MCF 10A (cell line): ENCODE data around the gene MYO16. TPM values are rescaled to one million over a fixed set of nuclear protein-coding genes. Genes with fewer than 3 reads are reported as not detected.

Experiments used
- BruUV-seq: library from RNA; stranded (reverse); fragments of 400-500 nt; replicated peaks from 2 replicates; lab custom pipeline; 2021; lab: Mats Ljungman, UMichigan
- CTCF ChIA-PET: fragments of 300-600 bp; sonication (Branson Sonifier 250); formaldehyde crosslinking; extraction: SDS; loops from one replicate; lab custom pipeline; 2021; ENCODE audit warnings: antibody characterized with exemption, inconsistent platforms; lab: Yijun Ruan, JAX
- POLR2A ChIA-PET: fragments of 300-600, 350-650 bp; sonication (Branson Sonifier 250); formaldehyde crosslinking; extraction: SDS; loops from one replicate; lab custom pipeline; 2020; ENCODE audit warnings: antibody characterized with exemption, inconsistent platforms; lab: Yijun Ruan, JAX
- DNase-seq: peaks from one replicate; pipeline ENCODE4 v3.0.0-alpha.2; 2018; ENCODE audit not compliant: unreplicated experiment
- H3K27ac Mint-ChIP-seq: one replicate; pipeline ENCODE4 v1.8.0; 2022; ENCODE audit warnings: mild to moderate bottlenecking, low read depth, mixed read lengths; ENCODE audit not compliant: unreplicated experiment
- H3K27me3 Mint-ChIP-seq: one replicate; pipeline ENCODE4 v1.8.0; 2022; ENCODE audit warnings: mixed read lengths; ENCODE audit not compliant: insufficient read depth, unreplicated experiment
- H3K36me3 Mint-ChIP-seq: one replicate; pipeline ENCODE4 v1.8.0; 2022; ENCODE audit warnings: mild to moderate bottlenecking, moderate library complexity, mixed read lengths; ENCODE audit not compliant: insufficient read depth, unreplicated experiment
- H3K4me1 Mint-ChIP-seq: one replicate; pipeline ENCODE4 v1.8.0; 2022; ENCODE audit warnings: mixed read lengths; ENCODE audit not compliant: insufficient read depth, unreplicated experiment
- H3K4me3 Mint-ChIP-seq: one replicate; pipeline ENCODE4 v1.8.0; 2022; ENCODE audit warnings: mild to moderate bottlenecking, moderate library complexity, mixed read lengths; ENCODE audit not compliant: unreplicated experiment
- H3K9me3 Mint-ChIP-seq: one replicate; pipeline ENCODE4 v1.8.0; 2022; ENCODE audit warnings: mixed read lengths; ENCODE audit not compliant: unreplicated experiment
- CTCF ChIP-seq: fragments of 200-600 bp; IDR thresholded peaks from one replicate; pipeline ENCODE4 v1.8.0; 2022; ENCODE audit warnings: antibody characterized with exemption, mild to moderate bottlenecking; ENCODE audit not compliant: unreplicated experiment
- intact Hi-C: fragments of 100-400 bp; cut with micrococcal nuclease; formaldehyde crosslinking; loops from 2 replicates; pipeline ENCODE4 v1.14.1; 2022
- total RNA-seq: library from RNA; stranded (reverse); gene quantifications from 2 replicates; pipeline ENCODE4 v1.2.3, GENCODE V29; 2022

Gene MYO16
- total RNA-seq, 1 experiment from 2014 or later = not detected

GRCh38 chr13:109119896-109120295, 490.5 kb downstream of the MYO16 start:
- CTCF ChIA-PET = no interaction called here
- no peak overlapping the region for H3K4me3 Mint-ChIP-seq
- no peaks in the 10 kb centered on the region for H3K27me3 Mint-ChIP-seq
- intact Hi-C loops = no loop called here
- POLR2A ChIA-PET = no interaction called here
- no peak for DNase-seq
- no peaks in the 10 kb centered on the region for H3K36me3 Mint-ChIP-seq
- H3K4me1 Mint-ChIP-seq = no peaks in the 10 kb centered on the region
- no peak overlapping the region for H3K27ac Mint-ChIP-seq
- no TSS peak for BruUV-seq
- H3K9me3 Mint-ChIP-seq = no peaks in the 10 kb centered on the region
- no peak for TF ChIP-seq CTCF

DNA sequence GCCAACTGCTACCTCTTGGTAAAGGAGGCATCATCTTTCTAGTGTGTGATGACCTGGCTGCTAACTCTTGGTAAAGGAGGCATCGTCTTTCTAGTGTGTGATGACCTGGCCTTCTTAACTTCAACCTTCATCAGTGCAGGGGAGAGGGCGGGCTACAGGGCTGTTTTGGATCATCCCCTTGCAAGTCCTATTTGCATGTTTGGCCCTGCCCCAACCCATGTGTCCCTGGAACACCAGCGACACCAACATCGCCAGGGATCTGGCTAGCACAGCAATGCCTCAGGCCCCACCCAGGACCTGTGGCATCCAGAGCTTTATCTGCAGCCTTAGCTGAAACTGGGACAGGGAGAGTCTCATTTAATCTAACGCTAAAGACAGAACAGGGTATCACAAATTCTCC, 492.4 kb downstream of the MYO16 start:
- Mint-ChIP-seq H3K27me3 (no peaks in the 10 kb centered on the region), H3K36me3 (no peaks in the 10 kb centered on the region), H3K4me3 (no peak overlapping the region), H3K4me1 (no peaks in the 10 kb centered on the region), H3K27ac (no peak overlapping the region), H3K9me3 (no peaks in the 10 kb centered on the region)
- no peak for TF ChIP-seq CTCF
- intact Hi-C loops = no loop called here
- BruUV-seq = no TSS peak
- ChIA-PET POLR2A (no interaction called here), CTCF (no interaction called here)
- no peak for DNase-seq

DNA sequence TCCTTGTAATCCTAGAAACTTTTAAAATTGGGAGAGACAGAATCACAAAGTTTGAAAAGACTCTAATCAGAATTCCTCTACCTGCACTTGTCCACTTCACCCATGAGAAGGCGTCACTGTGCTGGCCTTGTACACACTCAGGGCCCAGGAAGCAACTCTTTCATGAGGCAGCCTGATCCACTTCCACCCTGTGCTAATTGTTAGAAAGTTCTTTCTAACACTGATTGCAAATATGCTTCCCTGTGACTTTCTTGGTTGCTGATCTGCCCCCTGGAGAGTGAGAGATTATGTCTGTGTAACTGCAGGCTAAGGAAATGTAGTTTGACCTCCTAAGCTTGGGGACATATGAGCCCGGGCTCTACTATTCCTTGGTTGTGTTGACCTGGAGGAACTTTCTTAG, 494.6 kb downstream of the MYO16 start:
- no peak for TF ChIP-seq CTCF
- ChIA-PET POLR2A (no interaction called here), CTCF (no interaction called here)
- no peak for DNase-seq
- no peaks in the 10 kb centered on the region for H3K27me3 Mint-ChIP-seq
- no peaks in the 10 kb centered on the region for H3K36me3 Mint-ChIP-seq
- no peaks in the 10 kb centered on the region for H3K4me1 Mint-ChIP-seq
- no peak overlapping the region for H3K4me3 Mint-ChIP-seq
- intact Hi-C loops = no loop called here
- H3K9me3 Mint-ChIP-seq = no peaks in the 10 kb centered on the region
- H3K27ac Mint-ChIP-seq = no peak overlapping the region
- BruUV-seq = no TSS peak

- no TSS peak for BruUV-seq
- no peak for DNase-seq
- intact Hi-C loops = no loop called here
- no peaks in the 10 kb centered on the region for H3K9me3 Mint-ChIP-seq
- H3K27me3 Mint-ChIP-seq = no peaks in the 10 kb centered on the region
- no peak overlapping the region for H3K4me3 Mint-ChIP-seq
- H3K4me1 Mint-ChIP-seq = no peaks in the 10 kb centered on the region
- ChIA-PET POLR2A (no interaction called here), CTCF (interaction anchor here (0.5 to 0.8 kb wide), 2 partner anchors 15 to 90 kb away, joined by 3 read pairs; no protein-coding TSS in a partner anchor)
- TF ChIP-seq CTCF = no peak
- no peak overlapping the region for H3K27ac Mint-ChIP-seq
- no peaks in the 10 kb centered on the region for H3K36me3 Mint-ChIP-seq
These were observed 496.8 kb downstream of the MYO16 start for GRCh38 chr13:109126178-109126577.
